ENCODE data around the gene SUPT6H.

DNA sequence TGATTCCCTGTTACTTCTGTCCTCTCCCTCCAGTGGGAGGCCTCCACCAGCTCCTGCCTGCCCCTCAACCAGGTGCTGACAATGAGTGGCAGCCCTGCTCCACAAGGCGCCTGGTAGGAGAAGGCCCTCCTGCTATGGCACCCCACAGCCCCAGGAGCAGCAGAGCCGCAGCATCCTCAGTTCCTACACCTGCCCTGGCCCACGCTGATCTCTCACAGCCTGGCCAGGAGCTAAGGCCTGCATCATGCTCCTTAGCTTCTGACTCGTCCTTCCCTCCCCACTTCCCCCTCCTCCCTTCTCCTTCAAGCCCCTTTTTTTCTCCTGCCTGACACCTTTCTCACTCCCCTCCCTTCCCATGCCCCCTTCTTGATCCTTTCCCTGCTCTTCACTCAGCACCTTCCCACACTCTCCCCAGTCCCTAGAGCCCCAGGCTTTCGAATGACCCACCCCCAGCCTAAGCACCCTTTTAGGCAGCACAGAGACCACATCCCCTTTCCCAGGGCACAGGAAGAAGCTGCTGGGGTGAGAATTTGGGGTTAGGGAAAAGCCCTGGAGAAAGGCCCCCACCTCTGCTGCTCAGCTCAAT, 43.2 kb downstream of the SUPT6H start:
- TF ChIP-seq, protein P1, sequence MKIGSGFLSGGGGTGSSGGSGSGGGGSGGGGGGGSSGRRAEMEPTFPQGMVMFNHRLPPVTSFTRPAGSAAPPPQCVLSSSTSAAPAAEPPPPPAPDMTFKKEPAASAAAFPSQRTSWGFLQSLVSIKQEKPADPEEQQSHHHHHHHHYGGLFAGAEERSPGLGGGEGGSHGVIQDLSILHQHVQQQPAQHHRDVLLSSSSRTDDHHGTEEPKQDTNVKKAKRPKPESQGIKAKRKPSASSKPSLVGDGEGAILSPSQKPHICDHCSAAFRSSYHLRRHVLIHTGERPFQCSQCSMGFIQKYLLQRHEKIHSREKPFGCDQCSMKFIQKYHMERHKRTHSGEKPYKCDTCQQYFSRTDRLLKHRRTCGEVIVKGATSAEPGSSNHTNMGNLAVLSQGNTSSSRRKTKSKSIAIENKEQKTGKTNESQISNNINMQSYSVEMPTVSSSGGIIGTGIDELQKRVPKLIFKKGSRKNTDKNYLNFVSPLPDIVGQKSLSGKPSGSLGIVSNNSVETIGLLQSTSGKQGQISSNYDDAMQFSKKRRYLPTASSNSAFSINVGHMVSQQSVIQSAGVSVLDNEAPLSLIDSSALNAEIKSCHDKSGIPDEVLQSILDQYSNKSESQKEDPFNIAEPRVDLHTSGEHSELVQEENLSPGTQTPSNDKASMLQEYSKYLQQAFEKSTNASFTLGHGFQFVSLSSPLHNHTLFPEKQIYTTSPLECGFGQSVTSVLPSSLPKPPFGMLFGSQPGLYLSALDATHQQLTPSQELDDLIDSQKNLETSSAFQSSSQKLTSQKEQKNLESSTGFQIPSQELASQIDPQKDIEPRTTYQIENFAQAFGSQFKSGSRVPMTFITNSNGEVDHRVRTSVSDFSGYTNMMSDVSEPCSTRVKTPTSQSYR (CRISPR knock-in tag; IDR thresholded peaks at IDR 0.05) = no peak
- TF ChIP-seq JUN (CRISPR knock-in tag; IDR thresholded peaks at IDR 0.05) (no peak), IRF2 (CRISPR knock-in tag; IDR thresholded peaks at IDR 0.05; ENCODE audit: borderline replicate concordance, low read depth) (no peak), ELF4 (CRISPR knock-in tag; IDR thresholded peaks at IDR 0.05; ENCODE audit: low read depth) (no peak), FOXK1 (CRISPR knock-in tag; IDR thresholded peaks at IDR 0.05) (no peak), E2F4 (CRISPR knock-in tag; IDR thresholded peaks at IDR 0.05; ENCODE audit: borderline replicate concordance, low read depth) (no peak), GRHL2 (CRISPR knock-in tag; IDR thresholded peaks at IDR 0.05; ENCODE audit: insufficient replicate concordance, severe bottlenecking) (no peak)
- TF ChIP-seq, protein P2, sequence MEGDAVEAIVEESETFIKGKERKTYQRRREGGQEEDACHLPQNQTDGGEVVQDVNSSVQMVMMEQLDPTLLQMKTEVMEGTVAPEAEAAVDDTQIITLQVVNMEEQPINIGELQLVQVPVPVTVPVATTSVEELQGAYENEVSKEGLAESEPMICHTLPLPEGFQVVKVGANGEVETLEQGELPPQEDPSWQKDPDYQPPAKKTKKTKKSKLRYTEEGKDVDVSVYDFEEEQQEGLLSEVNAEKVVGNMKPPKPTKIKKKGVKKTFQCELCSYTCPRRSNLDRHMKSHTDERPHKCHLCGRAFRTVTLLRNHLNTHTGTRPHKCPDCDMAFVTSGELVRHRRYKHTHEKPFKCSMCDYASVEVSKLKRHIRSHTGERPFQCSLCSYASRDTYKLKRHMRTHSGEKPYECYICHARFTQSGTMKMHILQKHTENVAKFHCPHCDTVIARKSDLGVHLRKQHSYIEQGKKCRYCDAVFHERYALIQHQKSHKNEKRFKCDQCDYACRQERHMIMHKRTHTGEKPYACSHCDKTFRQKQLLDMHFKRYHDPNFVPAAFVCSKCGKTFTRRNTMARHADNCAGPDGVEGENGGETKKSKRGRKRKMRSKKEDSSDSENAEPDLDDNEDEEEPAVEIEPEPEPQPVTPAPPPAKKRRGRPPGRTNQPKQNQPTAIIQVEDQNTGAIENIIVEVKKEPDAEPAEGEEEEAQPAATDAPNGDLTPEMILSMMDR (IDR thresholded peaks at IDR 0.05) = no peak
- TF ChIP-seq, protein P3, sequence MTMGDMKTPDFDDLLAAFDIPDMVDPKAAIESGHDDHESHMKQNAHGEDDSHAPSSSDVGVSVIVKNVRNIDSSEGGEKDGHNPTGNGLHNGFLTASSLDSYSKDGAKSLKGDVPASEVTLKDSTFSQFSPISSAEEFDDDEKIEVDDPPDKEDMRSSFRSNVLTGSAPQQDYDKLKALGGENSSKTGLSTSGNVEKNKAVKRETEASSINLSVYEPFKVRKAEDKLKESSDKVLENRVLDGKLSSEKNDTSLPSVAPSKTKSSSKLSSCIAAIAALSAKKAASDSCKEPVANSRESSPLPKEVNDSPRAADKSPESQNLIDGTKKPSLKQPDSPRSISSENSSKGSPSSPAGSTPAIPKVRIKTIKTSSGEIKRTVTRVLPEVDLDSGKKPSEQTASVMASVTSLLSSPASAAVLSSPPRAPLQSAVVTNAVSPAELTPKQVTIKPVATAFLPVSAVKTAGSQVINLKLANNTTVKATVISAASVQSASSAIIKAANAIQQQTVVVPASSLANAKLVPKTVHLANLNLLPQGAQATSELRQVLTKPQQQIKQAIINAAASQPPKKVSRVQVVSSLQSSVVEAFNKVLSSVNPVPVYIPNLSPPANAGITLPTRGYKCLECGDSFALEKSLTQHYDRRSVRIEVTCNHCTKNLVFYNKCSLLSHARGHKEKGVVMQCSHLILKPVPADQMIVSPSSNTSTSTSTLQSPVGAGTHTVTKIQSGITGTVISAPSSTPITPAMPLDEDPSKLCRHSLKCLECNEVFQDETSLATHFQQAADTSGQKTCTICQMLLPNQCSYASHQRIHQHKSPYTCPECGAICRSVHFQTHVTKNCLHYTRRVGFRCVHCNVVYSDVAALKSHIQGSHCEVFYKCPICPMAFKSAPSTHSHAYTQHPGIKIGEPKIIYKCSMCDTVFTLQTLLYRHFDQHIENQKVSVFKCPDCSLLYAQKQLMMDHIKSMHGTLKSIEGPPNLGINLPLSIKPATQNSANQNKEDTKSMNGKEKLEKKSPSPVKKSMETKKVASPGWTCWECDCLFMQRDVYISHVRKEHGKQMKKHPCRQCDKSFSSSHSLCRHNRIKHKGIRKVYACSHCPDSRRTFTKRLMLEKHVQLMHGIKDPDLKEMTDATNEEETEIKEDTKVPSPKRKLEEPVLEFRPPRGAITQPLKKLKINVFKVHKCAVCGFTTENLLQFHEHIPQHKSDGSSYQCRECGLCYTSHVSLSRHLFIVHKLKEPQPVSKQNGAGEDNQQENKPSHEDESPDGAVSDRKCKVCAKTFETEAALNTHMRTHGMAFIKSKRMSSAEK (CRISPR knock-in tag; IDR thresholded peaks at IDR 0.05; ENCODE audit: borderline replicate concordance) = no peak
- TF ChIP-seq, protein P4, sequence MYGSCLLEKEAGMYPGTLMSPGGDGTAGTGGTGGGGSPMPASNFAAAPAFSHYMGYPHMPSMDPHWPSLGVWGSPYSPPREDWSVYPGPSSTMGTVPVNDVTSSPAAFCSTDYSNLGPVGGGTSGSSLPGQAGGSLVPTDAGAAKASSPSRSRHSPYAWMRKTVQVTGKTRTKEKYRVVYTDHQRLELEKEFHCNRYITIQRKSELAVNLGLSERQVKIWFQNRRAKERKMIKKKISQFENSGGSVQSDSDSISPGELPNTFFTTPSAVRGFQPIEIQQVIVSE (CRISPR knock-in tag; IDR thresholded peaks at IDR 0.05; ENCODE audit: borderline replicate concordance) = no peak
- TF ChIP-seq, protein P5, sequence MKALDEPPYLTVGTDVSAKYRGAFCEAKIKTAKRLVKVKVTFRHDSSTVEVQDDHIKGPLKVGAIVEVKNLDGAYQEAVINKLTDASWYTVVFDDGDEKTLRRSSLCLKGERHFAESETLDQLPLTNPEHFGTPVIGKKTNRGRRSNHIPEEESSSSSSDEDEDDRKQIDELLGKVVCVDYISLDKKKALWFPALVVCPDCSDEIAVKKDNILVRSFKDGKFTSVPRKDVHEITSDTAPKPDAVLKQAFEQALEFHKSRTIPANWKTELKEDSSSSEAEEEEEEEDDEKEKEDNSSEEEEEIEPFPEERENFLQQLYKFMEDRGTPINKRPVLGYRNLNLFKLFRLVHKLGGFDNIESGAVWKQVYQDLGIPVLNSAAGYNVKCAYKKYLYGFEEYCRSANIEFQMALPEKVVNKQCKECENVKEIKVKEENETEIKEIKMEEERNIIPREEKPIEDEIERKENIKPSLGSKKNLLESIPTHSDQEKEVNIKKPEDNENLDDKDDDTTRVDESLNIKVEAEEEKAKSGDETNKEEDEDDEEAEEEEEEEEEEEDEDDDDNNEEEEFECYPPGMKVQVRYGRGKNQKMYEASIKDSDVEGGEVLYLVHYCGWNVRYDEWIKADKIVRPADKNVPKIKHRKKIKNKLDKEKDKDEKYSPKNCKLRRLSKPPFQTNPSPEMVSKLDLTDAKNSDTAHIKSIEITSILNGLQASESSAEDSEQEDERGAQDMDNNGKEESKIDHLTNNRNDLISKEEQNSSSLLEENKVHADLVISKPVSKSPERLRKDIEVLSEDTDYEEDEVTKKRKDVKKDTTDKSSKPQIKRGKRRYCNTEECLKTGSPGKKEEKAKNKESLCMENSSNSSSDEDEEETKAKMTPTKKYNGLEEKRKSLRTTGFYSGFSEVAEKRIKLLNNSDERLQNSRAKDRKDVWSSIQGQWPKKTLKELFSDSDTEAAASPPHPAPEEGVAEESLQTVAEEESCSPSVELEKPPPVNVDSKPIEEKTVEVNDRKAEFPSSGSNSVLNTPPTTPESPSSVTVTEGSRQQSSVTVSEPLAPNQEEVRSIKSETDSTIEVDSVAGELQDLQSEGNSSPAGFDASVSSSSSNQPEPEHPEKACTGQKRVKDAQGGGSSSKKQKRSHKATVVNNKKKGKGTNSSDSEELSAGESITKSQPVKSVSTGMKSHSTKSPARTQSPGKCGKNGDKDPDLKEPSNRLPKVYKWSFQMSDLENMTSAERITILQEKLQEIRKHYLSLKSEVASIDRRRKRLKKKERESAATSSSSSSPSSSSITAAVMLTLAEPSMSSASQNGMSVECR (CRISPR knock-in tag; IDR thresholded peaks at IDR 0.05; ENCODE audit: borderline replicate concordance) = no peak
